K562 (cell line): ENCODE results near the gene NRN1L. TPM values are rescaled to one million over a fixed set of nuclear protein-coding genes. Genes with fewer than 3 reads are reported as not detected.

Experiments
- ATF3 ChIP-seq, 2 experiments: fragments of 450-650 bp in 1 of 2; sonication (generic) in 1 of 2; formaldehyde crosslinking in 1 of 2; IDR thresholded peaks in 1 of 2; conservative IDR thresholded peaks in 1 of 2; 2 replicates each; pipeline versions ENCODE4 v1.6.1 to v1.8.1; 2016 to 2023; ENCODE audit warnings: mild to moderate bottlenecking in 2 of 2, moderate library complexity in 2 of 2, inconsistent platforms in 1 of 2, missing genetic modification reagents in 1 of 2
- BCLAF1 ChIP-seq, 2 experiments: fragments of 450-650 bp in 1 of 2; IDR thresholded peaks; 2 replicates each; pipeline ENCODE4 v1.6.1; 2011 to 2017; ENCODE audit warnings: low read depth in 2 of 2, antibody characterized with exemption in 1 of 2, borderline replicate concordance in 1 of 2, low read length in 1 of 2, mild to moderate bottlenecking in 1 of 2, mixed read lengths in 1 of 2; ENCODE audit not compliant: control insufficient read depth in 1 of 2
- CTCFL ChIP-seq: IDR thresholded peaks from 2 replicates; pipeline ENCODE4 v1.6.1; 2011; ENCODE audit warnings: borderline replicate concordance, low read depth, mild to moderate bottlenecking, moderate library complexity, low read length; ENCODE audit not compliant: insufficient read depth, poor library complexity, severe bottlenecking
- ETS2 ChIP-seq: IDR thresholded peaks from 2 replicates; pipeline ENCODE4 v1.6.1; 2016; ENCODE audit warnings: borderline replicate concordance, missing genetic modification characterization, mild to moderate bottlenecking, moderate library complexity, missing compliant biosample characterization; ENCODE audit not compliant: poor library complexity, severe bottlenecking
- ETV6 ChIP-seq, 3 experiments: fragments of 150-350 bp in 1 of 3; sonication (generic) in 1 of 3; formaldehyde crosslinking in 1 of 3; IDR thresholded peaks; 2 replicates each; pipeline versions ENCODE4 v1.6.1 to v1.8.0; 2014 to 2022; ENCODE audit warnings: borderline replicate concordance in 2 of 3, low read depth in 2 of 3, antibody characterized with exemption in 1 of 3, low read length in 1 of 3, mild to moderate bottlenecking in 1 of 3, missing genetic modification reagents in 1 of 3
- FOXP1 ChIP-seq: sonication (generic); formaldehyde crosslinking; IDR thresholded peaks from 2 replicates; pipeline ENCODE4 v1.8.0; 2022; ENCODE audit warnings: mild to moderate bottlenecking, missing genetic modification reagents
- HBP1 ChIP-seq: fragments of 450-650 bp; formaldehyde crosslinking; IDR thresholded peaks from 2 replicates; pipeline ENCODE4 v1.4.0; 2022; ENCODE audit warnings: missing genetic modification characterization
- HNRNPLL ChIP-seq: fragments of 200-400 bp; formaldehyde crosslinking; IDR thresholded peaks from 2 replicates; pipeline ENCODE4 v1.6.1; 2017; ENCODE audit warnings: low read length, low read depth, mild to moderate bottlenecking; ENCODE audit not compliant: poor library complexity, severe bottlenecking
- KDM5B ChIP-seq: fragments of 200-600 bp; sonication (generic); IDR thresholded peaks from 2 replicates; pipeline ENCODE4 v1.6.1; 2012; ENCODE audit warnings: low read depth, mild to moderate bottlenecking, moderate library complexity, low read length, control low read depth, inconsistent platforms; ENCODE audit not compliant: insufficient replicate concordance
- KHSRP ChIP-seq: fragments of 450-650 bp; IDR thresholded peaks from 2 replicates; pipeline ENCODE4 v1.6.1; 2017
- NFIC ChIP-seq: fragments of 450-650 bp; IDR thresholded peaks from 2 replicates; pipeline ENCODE4 v1.6.1; 2017; ENCODE audit warnings: mild to moderate bottlenecking, inconsistent platforms
- SMAD4 ChIP-seq: fragments of 250-450 bp; sonication (Bioruptor Pico); conservative IDR thresholded peaks from 2 replicates; pipeline ENCODE4 v1.8.0; 2021; ENCODE audit warnings: inconsistent platforms, mild to moderate bottlenecking, moderate library complexity
- ZNF280A ChIP-seq: fragments of 450-650 bp; IDR thresholded peaks from 2 replicates; pipeline ENCODE4 v1.6.1; 2018; ENCODE audit warnings: mild to moderate bottlenecking, low read depth; ENCODE audit not compliant: partially characterized antibody
- ZNF695 ChIP-seq: fragments of 450-650 bp; formaldehyde crosslinking; IDR thresholded peaks from 2 replicates; pipeline ENCODE4 v1.4.0; 2020; ENCODE audit warnings: mild to moderate bottlenecking, moderate library complexity
- polyA plus RNA-seq, 8 experiments: library from polyadenylated mRNA; depleted of rRNA in 4 of 8; stranded (reverse) in 5 of 8; unstranded in 3 of 8; fragments of >200 nt; fragmentation: Nextera tagmentation in 2 of 8; fragmentation: Illumina TruSeq in 1 of 8; extraction: Ambion mirVana in 2 of 8; extraction: Trizol in 1 of 8; gene quantifications; 2 replicates each; pipeline versions ENCODE4 v1.2.1 to v1.2.3, GENCODE V29; 2011 to 2014; ENCODE audit warnings: inconsistent platforms in 1 of 8, missing spikeins in 1 of 8
- total RNA-seq, 7 experiments: library from RNA; depleted of rRNA in 6 of 7; stranded (reverse); fragments of >200 nt in 6 of 7; fragmentation: Illumina TruSeq in 2 of 7; extraction: Trizol in 2 of 7; gene quantifications; 2 replicates each; pipeline versions ENCODE4 v1.2.1 to v1.2.3, GENCODE V29; 2011 to 2021; ENCODE audit warnings: low replicate concordance in 1 of 7

The NRN1L gene
- total and polyA plus RNA-seq, 9 of the 15 experiments (the other 6 are each of a cell fraction or from before 2014, with no cell fraction given), result 0.22 to 0.86 (median 0.61) TPM; not detected in 5

GRCh38 chr16:67842509-67843342, 42.0 kb upstream of the NRN1L start (continued):
- TF ChIP-seq ETV6 (IDR thresholded peaks at IDR 0.05; ENCODE audit: borderline replicate concordance in 1 of 2, low read depth in 2 of 2, low read length in 1 of 2) (no peak), ETV6 (CRISPR knock-in tag; IDR thresholded peaks at IDR 0.05; ENCODE audit: borderline replicate concordance) (no peak), KDM5B (peak; percentile 6), CTCFL (peak; percentile 0), HBP1 (no peak), FOXP1 (CRISPR knock-in tag) (peak; percentile 52; the same call in 1 of the 2 replicates), KHSRP (no peak), BCLAF1 (IDR thresholded peaks at IDR 0.05; ENCODE audit: borderline replicate concordance in 1 of 2, control insufficient read depth in 1 of 2, low read depth in 2 of 2, low read length in 1 of 2) (no peak), ATF3 (IDR thresholded peaks at IDR 0.05) (peak; percentile 82), ATF3 (CRISPR knock-in tag; conservative IDR thresholded peaks at IDR 0.05) (no peak), ETS2 (no peak), NFIC (peak; percentile 56), SMAD4 (CRISPR knock-in tag) (0 out of 2 replicates have a peak, but pooled peaks have one; percentile 9), HNRNPLL (peak; percentile 46), ZNF695 (CRISPR knock-in tag) (no peak), ZNF280A (no peak)
